VCaP (cell line): Measurements from ENCODE around the gene CRYBB1.
A peak's percentile ranks its signal among the peaks of the same experiment; 100 is the strongest.

Experiments
- H3K27ac ChIP-seq: fragments of 450-650 bp; 2 replicates; pipeline ENCODE4 v1.5.1; 2017
- TF ChIP-seq, protein P1 (sequence below): fragments of 450-650 bp; conservative IDR thresholded peaks from 2 replicates; pipeline ENCODE4 v1.5.1; 2017; ENCODE audit warnings: mild to moderate bottlenecking, moderate library complexity

The CRYBB1 gene

DNA sequence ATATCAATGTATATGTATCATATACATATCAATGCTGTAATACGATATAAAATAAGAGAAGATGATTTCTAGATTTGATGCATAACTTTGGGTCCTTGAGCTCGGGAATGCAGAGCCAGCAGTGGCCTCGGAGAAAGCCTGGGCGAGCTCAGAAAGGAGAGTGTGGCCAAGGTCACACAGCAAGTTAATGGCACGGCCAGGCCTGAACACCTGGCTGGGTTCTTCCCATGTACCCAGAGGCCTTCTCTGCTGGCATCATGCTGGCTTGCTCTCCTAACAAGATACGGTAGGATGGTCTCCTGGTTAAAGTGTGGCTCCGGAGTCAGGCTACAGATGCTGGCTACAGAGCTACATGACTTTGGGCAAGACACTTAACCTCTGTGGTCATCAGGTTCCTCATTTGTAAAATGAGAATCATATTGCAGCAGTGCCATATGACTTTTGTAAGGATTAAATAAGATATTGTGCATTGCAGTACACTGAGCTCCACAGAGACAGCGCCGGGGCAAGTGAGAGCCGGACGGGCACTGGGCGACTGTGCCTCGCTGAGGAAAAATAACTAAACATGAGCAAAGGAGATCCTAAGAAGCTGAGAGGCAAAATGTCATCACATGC lies 57.8 kb downstream of the CRYBB1 start:
- TF ChIP-seq, protein P1, sequence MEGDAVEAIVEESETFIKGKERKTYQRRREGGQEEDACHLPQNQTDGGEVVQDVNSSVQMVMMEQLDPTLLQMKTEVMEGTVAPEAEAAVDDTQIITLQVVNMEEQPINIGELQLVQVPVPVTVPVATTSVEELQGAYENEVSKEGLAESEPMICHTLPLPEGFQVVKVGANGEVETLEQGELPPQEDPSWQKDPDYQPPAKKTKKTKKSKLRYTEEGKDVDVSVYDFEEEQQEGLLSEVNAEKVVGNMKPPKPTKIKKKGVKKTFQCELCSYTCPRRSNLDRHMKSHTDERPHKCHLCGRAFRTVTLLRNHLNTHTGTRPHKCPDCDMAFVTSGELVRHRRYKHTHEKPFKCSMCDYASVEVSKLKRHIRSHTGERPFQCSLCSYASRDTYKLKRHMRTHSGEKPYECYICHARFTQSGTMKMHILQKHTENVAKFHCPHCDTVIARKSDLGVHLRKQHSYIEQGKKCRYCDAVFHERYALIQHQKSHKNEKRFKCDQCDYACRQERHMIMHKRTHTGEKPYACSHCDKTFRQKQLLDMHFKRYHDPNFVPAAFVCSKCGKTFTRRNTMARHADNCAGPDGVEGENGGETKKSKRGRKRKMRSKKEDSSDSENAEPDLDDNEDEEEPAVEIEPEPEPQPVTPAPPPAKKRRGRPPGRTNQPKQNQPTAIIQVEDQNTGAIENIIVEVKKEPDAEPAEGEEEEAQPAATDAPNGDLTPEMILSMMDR: no peak
- no peak overlapping the region for H3K27ac ChIP-seq

DNA sequence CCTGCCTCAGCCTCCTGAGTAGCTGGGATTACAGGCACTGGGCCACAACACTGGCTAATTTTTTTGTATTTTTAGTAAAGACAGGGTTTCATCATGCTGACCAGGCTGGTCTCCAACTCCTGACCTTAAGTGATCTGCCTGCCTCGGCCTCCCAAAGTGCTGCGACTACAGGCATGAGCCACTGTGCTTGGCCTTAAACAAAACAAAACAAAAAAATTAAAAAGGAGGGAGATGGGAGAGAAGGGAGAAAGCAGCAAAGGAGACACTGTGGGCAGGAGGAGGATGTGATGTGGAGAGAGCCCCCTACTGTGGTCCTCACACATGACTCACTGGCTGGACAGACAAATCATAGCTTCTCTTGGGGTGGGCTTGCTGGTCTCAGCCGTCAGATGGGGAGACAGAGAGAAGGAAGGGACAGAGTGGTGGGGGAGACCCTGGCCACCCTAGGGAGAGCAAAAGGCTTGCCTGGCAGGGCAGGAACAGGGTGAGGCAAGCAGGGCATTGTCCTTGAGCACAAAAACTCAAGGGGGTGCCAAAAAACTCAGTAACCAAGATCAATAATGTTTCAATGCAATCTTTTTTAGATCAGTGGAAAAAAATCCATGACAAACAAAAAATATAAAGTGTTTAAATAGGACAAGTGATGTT lies 59.5 kb downstream of the CRYBB1 start:
- TF ChIP-seq, protein P1: no peak
- no peak overlapping the region for H3K27ac ChIP-seq

DNA sequence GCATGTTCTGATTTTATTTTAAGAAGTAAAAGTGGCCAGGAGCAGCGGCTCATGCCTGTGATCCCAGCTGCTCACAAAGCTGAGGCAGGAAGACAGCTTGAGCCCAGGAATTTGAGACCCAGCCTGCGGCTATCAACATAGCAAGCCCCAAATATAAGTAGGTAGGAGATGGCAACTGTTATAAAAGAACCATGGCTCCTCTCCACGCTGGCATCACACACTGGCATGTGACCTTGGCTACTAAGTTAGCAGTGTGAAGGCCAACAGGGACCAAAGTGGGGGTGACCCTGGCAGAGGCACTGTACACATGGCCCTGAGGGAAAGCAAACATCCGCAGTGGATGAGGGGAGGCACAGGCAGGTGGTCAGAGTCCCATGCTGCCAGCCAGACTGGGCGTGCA lies 60.9 kb downstream of the CRYBB1 start:
- TF ChIP-seq, protein P1: no peak
- no peak overlapping the region for H3K27ac ChIP-seq

DNA sequence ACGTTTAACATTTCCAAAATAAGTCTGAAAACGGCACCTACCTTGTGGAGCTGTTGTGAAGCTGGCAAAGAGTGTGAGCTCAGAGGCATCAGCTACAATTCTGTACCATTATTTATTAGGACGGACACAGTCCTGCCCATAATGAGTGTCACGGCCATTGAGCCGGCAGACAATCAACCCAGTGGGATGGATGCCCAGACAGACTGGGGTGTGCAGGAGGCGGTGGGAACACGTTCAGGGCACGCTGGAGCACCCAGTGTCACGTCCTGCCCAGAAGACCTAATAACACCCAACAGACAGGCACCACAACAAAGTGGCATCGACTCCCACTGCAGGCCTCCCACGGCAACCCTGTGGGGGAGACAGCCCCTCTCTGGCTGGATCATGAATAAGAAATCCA lies 62.3 kb downstream of the CRYBB1 start:
- H3K27ac ChIP-seq: no peak overlapping the region
- TF ChIP-seq, protein P1: no peak

DNA sequence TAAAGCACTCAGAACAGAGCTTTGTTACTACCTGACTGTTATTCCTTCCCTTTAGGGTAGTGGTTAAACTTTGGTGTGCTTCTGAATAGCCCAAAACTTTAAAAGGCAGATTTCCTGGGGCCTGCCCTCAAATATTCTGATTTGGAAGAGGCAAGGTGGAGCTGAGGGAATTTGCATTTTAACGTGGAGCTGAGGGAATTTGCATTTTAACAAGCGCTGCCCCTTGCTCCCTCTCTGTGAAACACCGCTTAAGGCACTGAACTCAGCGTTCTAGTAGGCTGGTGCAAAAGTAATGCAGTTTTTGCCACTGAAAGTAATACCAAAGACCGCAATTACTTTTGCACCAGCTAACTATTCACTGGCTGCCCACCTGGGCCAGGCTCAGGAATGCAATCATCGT lies 62.9 kb downstream of the CRYBB1 start:
- TF ChIP-seq, protein P1: no peak
- peak overlapping the region; percentile 19; the same call in 1 of the 2 replicates for H3K27ac ChIP-seq

DNA sequence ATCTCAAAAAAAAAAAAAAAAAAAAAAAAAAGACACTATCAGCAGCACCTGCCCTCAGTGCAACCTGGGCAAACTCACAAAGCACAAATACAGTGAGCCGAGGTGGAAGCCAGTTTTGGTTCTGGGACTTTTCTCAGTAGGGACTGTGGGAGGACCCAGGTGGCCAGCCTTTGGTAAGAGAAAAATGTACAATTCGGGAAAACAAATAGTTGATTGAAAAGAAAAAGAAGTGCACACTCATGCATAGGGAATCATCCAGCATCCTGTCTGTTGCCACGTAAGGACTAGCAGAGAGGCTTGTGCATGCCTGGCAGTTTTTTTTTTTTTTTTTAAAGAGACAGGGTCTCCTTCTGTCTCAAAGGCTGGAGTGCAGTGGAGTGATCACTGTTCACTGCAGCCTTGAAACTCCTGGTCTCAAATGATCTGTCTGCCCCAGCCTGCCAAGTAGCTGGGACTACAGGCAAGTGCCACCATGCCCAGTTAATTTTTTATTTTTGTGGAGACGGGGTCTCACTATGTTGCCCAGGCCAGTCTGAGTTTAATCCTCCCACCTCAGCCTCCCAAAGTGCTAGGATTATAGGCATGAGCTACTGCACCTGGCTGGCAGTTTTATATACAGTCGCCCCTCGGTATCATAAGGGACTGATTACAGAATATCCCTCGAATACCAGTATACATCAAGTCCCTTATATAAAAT lies 64.6 kb downstream of the CRYBB1 start:
- H3K27ac ChIP-seq: no peak overlapping the region; the same call in 1 of the 2 replicates
- TF ChIP-seq, protein P1: no peak

DNA sequence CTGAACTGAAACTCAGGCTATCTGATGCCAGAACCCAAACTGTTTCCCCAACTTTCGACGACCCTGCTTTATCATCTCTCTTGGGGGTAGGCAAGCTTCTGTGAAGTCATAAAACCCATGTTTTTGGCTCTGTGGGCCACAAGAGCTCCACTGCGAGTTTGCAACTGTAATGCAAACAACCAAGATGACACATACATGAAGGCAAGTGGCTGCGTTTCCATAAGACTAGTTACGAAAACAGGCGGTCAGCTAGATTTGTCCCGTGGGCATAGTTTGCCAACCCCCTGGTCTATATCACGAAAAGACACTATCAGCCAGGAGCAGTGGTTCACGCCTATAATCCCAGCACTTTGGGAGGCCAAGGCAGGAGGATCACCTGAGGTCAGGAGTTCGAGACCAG lies 65.4 kb downstream of the CRYBB1 start:
- H3K27ac ChIP-seq: no peak overlapping the region; the same call in 1 of the 2 replicates
- TF ChIP-seq, protein P1: no peak
